Tongue (tissue), 2 donors: ENCODE results near the gene IL23R. TPM values are rescaled to one million over a fixed set of nuclear protein-coding genes. Genes with fewer than 3 reads are reported as not detected.
A peak's percentile ranks its signal among the peaks of the same experiment; 100 is the strongest.

Experiments
- DNase-seq: peaks from one replicate; pipeline ENCODE4 v3.0.0-alpha.2; 2015
- total RNA-seq: library from RNA; depleted of rRNA; stranded (reverse); fragments of >200 nt; gene quantifications from one replicate; pipeline ENCODE4 v1.2.3, GENCODE V29; 2014

The IL23R gene
- total RNA-seq, 1 donor from 2014 or later = not detected

- DNase-seq = no peak
Measured at GRCh38 chr1:67239738-67240137, 73.5 kb downstream of the IL23R start.

- DNase-seq = no peak
Measured at GRCh38 chr1:67241200-67241746, 75.0 kb downstream of the IL23R start.

- DNase-seq = no peak
Measured at GRCh38 chr1:67242016-67242415, 75.8 kb downstream of the IL23R start.

- no peak for DNase-seq
Measured at GRCh38 chr1:67250051-67250653, 83.9 kb downstream of the IL23R start.

- no peak for DNase-seq
Measured at GRCh38 chr1:67256291-67257172, 90.3 kb downstream of the IL23R start.

- DNase-seq = no peak
Measured at GRCh38 chr1:67257173-67257535, 90.9 kb downstream of the IL23R start.

- peak; percentile 4 for DNase-seq
Measured at GRCh38 chr1:67261680-67262079, 95.4 kb downstream of the IL23R start.

GRCh38 chr1:67262735-67263134, 96.5 kb downstream of the IL23R start:
- no peak for DNase-seq

- no peak for DNase-seq
Measured at GRCh38 chr1:67264152-67264551, 97.9 kb downstream of the IL23R start.

- no peak for DNase-seq
Measured at GRCh38 chr1:67264899-67265298, 98.6 kb downstream of the IL23R start.

GRCh38 chr1:67269061-67269460, 102.8 kb downstream of the IL23R start:
- no peak for DNase-seq

- no peak for DNase-seq
Measured at GRCh38 chr1:67270541-67270940, 104.3 kb downstream of the IL23R start.

- no peak for DNase-seq
Measured at GRCh38 chr1:67273591-67273990, 107.3 kb downstream of the IL23R start.

GRCh38 chr1:67274623-67275325, 108.5 kb downstream of the IL23R start:
- no peak for DNase-seq

- DNase-seq = no peak
Measured at GRCh38 chr1:67280696-67281095, 114.4 kb downstream of the IL23R start.

GRCh38 chr1:67281244-67281643, 115.0 kb downstream of the IL23R start:
- DNase-seq = no peak

GRCh38 chr1:67285780-67286488, 119.7 kb downstream of the IL23R start:
- no peak for DNase-seq

GRCh38 chr1:67290236-67290635, 124.0 kb downstream of the IL23R start:
- DNase-seq = no peak

GRCh38 chr1:67294836-67295617, 128.8 kb downstream of the IL23R start:
- no peak for DNase-seq

GRCh38 chr1:67298762-67299161, 132.5 kb downstream of the IL23R start:
- no peak for DNase-seq

- DNase-seq = no peak
Measured at GRCh38 chr1:67299296-67299695, 133.0 kb downstream of the IL23R start.
